SU-DHL-6 (cell line): ENCODE data around the gene MRPL4.

Experiments
- EZH2phosphoT487 ChIP-seq: fragments of 200-600 bp; sonication (generic), shearing (Covaris generic); conservative IDR thresholded peaks from 2 replicates; pipeline ENCODE4 v1.6.1; 2018; ENCODE audit warnings: mild to moderate bottlenecking, antibody characterized with exemption, low read length, moderate library complexity, mixed read lengths
- TF ChIP-seq, protein P1 (sequence below): fragments of 200-600 bp; sonication (generic); IDR thresholded peaks from one replicate; pipeline ENCODE4 v1.5.1; 2017; ENCODE audit warnings: antibody characterized with exemption, mild to moderate bottlenecking, low read length, moderate library complexity; ENCODE audit not compliant: insufficient read depth, poor library complexity, severe bottlenecking

DNA sequence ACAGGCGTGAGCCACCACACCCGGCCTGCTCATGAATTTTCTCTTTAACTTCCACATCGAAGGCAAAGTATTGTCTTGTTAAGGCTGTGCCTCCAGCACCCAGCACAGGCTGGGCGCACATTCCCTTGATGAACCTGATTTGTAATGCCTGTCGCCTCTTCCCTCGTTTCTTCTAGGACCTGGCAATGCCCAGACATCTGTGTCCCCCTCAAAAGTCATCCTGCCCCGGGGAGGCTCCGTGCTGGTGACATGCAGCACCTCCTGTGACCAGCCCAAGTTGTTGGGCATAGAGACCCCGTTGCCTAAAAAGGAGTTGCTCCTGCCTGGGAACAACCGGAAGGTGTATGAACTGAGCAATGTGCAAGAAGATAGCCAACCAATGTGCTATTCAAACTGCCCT is 22.6 kb downstream of the MRPL4 start:
- TF ChIP-seq, protein P1, sequence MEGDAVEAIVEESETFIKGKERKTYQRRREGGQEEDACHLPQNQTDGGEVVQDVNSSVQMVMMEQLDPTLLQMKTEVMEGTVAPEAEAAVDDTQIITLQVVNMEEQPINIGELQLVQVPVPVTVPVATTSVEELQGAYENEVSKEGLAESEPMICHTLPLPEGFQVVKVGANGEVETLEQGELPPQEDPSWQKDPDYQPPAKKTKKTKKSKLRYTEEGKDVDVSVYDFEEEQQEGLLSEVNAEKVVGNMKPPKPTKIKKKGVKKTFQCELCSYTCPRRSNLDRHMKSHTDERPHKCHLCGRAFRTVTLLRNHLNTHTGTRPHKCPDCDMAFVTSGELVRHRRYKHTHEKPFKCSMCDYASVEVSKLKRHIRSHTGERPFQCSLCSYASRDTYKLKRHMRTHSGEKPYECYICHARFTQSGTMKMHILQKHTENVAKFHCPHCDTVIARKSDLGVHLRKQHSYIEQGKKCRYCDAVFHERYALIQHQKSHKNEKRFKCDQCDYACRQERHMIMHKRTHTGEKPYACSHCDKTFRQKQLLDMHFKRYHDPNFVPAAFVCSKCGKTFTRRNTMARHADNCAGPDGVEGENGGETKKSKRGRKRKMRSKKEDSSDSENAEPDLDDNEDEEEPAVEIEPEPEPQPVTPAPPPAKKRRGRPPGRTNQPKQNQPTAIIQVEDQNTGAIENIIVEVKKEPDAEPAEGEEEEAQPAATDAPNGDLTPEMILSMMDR: no peak
- TF ChIP-seq EZH2phosphoT487: no peak
